MCF 10A (cell line): Measurements from ENCODE around the gene MLYCD. TPM values are rescaled to one million over a fixed set of nuclear protein-coding genes. Genes with fewer than 3 reads are reported as not detected.

Experiments used
- BruUV-seq: library from RNA; stranded (reverse); fragments of 400-500 nt; replicated peaks from 2 replicates; lab custom pipeline; 2021; lab: Mats Ljungman, UMichigan
- CTCF ChIA-PET: fragments of 300-600 bp; sonication (Branson Sonifier 250); formaldehyde crosslinking; extraction: SDS; loops from one replicate; lab custom pipeline; 2021; ENCODE audit warnings: antibody characterized with exemption, inconsistent platforms; lab: Yijun Ruan, JAX
- POLR2A ChIA-PET: fragments of 300-600, 350-650 bp; sonication (Branson Sonifier 250); formaldehyde crosslinking; extraction: SDS; loops from one replicate; lab custom pipeline; 2020; ENCODE audit warnings: antibody characterized with exemption, inconsistent platforms; lab: Yijun Ruan, JAX
- DNase-seq: peaks from one replicate; pipeline ENCODE4 v3.0.0-alpha.2; 2018; ENCODE audit not compliant: unreplicated experiment
- H3K27ac Mint-ChIP-seq: one replicate; pipeline ENCODE4 v1.8.0; 2022; ENCODE audit warnings: mild to moderate bottlenecking, low read depth, mixed read lengths; ENCODE audit not compliant: unreplicated experiment
- H3K27me3 Mint-ChIP-seq: one replicate; pipeline ENCODE4 v1.8.0; 2022; ENCODE audit warnings: mixed read lengths; ENCODE audit not compliant: insufficient read depth, unreplicated experiment
- H3K36me3 Mint-ChIP-seq: one replicate; pipeline ENCODE4 v1.8.0; 2022; ENCODE audit warnings: mild to moderate bottlenecking, moderate library complexity, mixed read lengths; ENCODE audit not compliant: insufficient read depth, unreplicated experiment
- H3K4me1 Mint-ChIP-seq: one replicate; pipeline ENCODE4 v1.8.0; 2022; ENCODE audit warnings: mixed read lengths; ENCODE audit not compliant: insufficient read depth, unreplicated experiment
- H3K4me3 Mint-ChIP-seq: one replicate; pipeline ENCODE4 v1.8.0; 2022; ENCODE audit warnings: mild to moderate bottlenecking, moderate library complexity, mixed read lengths; ENCODE audit not compliant: unreplicated experiment
- H3K9me3 Mint-ChIP-seq: one replicate; pipeline ENCODE4 v1.8.0; 2022; ENCODE audit warnings: mixed read lengths; ENCODE audit not compliant: unreplicated experiment
- CTCF ChIP-seq: fragments of 200-600 bp; IDR thresholded peaks from one replicate; pipeline ENCODE4 v1.8.0; 2022; ENCODE audit warnings: antibody characterized with exemption, mild to moderate bottlenecking; ENCODE audit not compliant: unreplicated experiment
- intact Hi-C: fragments of 100-400 bp; cut with micrococcal nuclease; formaldehyde crosslinking; loops from 2 replicates; pipeline ENCODE4 v1.14.1; 2022
- total RNA-seq: library from RNA; stranded (reverse); gene quantifications from 2 replicates; pipeline ENCODE4 v1.2.3, GENCODE V29; 2022

The MLYCD gene
- total RNA-seq, 1 experiment from 2014 or later, result 2.5 TPM

DNA sequence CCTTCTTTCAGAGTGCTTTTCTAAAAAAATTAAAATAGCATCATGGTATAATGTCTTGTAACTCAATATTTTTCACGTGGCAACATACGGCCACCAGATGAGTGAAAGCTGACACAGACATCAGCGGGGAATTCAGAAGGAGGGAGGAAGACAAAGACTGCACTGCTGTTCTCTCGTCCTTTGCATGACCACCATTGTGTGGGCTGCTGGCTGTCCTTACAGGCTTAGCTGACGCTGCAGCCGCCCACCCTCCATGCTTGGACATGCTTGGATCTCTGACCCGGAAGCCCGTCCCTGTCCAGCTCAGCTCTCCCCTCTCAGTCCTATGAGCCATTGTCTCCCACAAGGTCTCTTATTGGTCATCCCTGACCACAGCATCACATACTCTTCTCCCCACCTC is 11.4 kb upstream of the MLYCD start:
- Mint-ChIP-seq H3K27me3 (no peaks in the 10 kb centered on the region), H3K36me3 (no peaks in the 10 kb centered on the region), H3K27ac (no peak overlapping the region), H3K4me1 (no peaks in the 10 kb centered on the region), H3K9me3 (no peaks in the 10 kb centered on the region), H3K4me3 (no peak overlapping the region)
- no peak for DNase-seq
- TF ChIP-seq CTCF, result no peak
- CTCF ChIA-PET, result no interaction called here
- no TSS peak for BruUV-seq
- intact Hi-C loops, result no loop called here
- POLR2A ChIA-PET, result no interaction called here

DNA sequence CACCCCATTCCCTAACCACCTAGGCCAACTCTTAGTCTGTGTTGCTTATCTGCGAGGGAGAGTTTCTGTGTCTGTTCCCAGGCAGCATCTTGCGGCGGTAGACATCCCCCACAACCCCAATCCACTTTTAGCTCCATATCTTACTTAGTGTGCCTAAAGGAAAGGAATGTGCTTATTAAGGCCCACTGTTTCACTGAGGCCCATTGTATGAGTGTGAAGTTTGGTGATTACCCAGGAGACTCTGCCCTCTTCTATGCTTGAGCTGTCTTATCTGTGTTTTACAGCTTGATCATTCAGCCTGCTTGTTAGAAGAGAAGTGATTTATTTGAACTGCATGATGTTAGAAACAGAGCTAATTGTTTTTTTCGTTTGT is 10.3 kb upstream of the MLYCD start:
- no peaks in the 10 kb centered on the region for H3K4me1 Mint-ChIP-seq
- ChIA-PET POLR2A (no interaction called here), CTCF (interaction anchor here (0.6 to 1.0 kb wide), 5 partner anchors 8 to 533 kb away, joined by 3 to 4 read pairs (median 3); no protein-coding TSS in a partner anchor)
- no TSS peak for BruUV-seq
- no peaks in the 10 kb centered on the region for H3K9me3 Mint-ChIP-seq
- H3K27me3 Mint-ChIP-seq, result no peaks in the 10 kb centered on the region
- no peak for TF ChIP-seq CTCF
- DNase-seq, result no peak
- no peaks in the 10 kb centered on the region for H3K36me3 Mint-ChIP-seq
- H3K27ac Mint-ChIP-seq, result no peak overlapping the region
- no peak overlapping the region for H3K4me3 Mint-ChIP-seq
- intact Hi-C loops, result no loop called here

- ChIA-PET CTCF (interaction anchor here (0.7 to 1.8 kb wide), 4 partner anchors 15 to 781 kb away, joined by 3 to 4 read pairs (median 4); no protein-coding TSS in a partner anchor), POLR2A (interaction anchor here (1.6 kb wide), 1 partner anchor 9 kb away, joined by 4 read pairs; no protein-coding TSS in a partner anchor)
- no peaks in the 10 kb centered on the region for H3K9me3 Mint-ChIP-seq
- TF ChIP-seq CTCF, result no peak
- BruUV-seq, result no TSS peak
- H3K27me3 Mint-ChIP-seq, result no peaks in the 10 kb centered on the region
- no peaks in the 10 kb centered on the region for H3K4me1 Mint-ChIP-seq
- no peaks in the 10 kb centered on the region for H3K36me3 Mint-ChIP-seq
- H3K27ac Mint-ChIP-seq, result no peak overlapping the region
- intact Hi-C loops, result no loop called here
- H3K4me3 Mint-ChIP-seq, result no peak overlapping the region
- no peak for DNase-seq
Measured at GRCh38 chr16:83890359-83890758, 8.6 kb upstream of the MLYCD start.

DNA sequence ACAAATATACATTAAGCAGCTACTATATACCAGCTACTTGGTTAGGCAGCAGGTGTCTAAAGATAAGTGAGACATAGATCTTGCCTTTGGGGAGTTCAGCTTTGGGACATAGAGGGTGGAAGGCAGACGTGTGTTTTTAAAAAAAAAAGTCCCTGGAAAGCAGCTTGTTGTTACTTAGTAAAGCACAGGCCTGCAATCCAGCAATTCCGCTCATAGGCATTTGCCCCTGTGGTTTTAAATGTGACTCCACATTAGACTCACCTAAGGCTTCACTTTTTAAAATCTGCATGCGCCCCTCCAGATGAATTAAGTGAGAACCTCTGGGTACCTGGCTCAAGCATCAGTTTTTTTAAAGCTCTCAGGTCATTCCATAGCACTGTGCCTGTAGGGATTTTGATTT is 7.2 kb upstream of the MLYCD start:
- Mint-ChIP-seq H3K36me3 (no peaks in the 10 kb centered on the region), H3K4me3 (no peak overlapping the region), H3K27ac (no peak overlapping the region), H3K27me3 (no peaks in the 10 kb centered on the region), H3K4me1 (no peaks in the 10 kb centered on the region), H3K9me3 (no peaks in the 10 kb centered on the region)
- intact Hi-C loops, result no loop called here
- no TSS peak for BruUV-seq
- DNase-seq, result no peak
- no peak for TF ChIP-seq CTCF
- POLR2A ChIA-PET, result no interaction called here
- CTCF ChIA-PET, result interaction anchor here (0.7 kb wide), 1 partner anchor 10 kb away, joined by 3 read pairs; no protein-coding TSS in a partner anchor
